PC-9 (cell line): ENCODE data around the gene ZNF71.

ENCODE experiments used
- CTCF ChIP-seq: fragments of 200-600 bp; sonication (generic); conservative IDR thresholded peaks from 2 replicates; pipeline ENCODE4 v1.6.1; 2017; ENCODE audit warnings: mixed run types, antibody characterized with exemption, mild to moderate bottlenecking, moderate library complexity
- EZH2 ChIP-seq: fragments of 200-600 bp; sonication (generic); IDR thresholded peaks from 2 replicates; pipeline ENCODE4 v1.8.0; 2017; ENCODE audit warnings: antibody characterized with exemption, low read depth

DNA sequence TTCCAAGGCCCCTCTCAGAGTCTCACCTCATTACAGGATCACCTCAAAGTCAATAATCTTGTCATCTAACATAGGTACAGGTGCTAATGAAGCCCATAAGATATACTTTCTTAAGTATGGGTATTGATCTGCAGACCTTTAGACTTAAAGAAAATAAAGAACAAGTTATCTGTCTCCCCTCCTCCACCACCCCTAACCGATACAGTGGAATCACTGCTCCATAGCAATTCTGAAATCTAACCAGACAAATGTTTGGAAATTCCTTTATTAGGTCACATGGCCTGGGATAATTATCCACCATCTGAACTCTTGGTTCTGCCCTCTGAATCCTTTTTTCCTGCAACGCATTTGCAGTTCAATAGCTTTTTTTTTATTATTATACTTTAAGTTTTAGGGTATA is 32.3 kb upstream of the ZNF71 start:
- TF ChIP-seq EZH2, result no peak
- TF ChIP-seq CTCF, result no peak
